ENCODE measurements around the gene TSPAN15. TPM values are rescaled to one million over a fixed set of nuclear protein-coding genes. Genes with fewer than 3 reads are reported as not detected.

Gene TSPAN15
- total and polyA plus RNA-seq, 4 donors: 44.3 to 68.4 (median 55.0) TPM

- DNase-seq: no peak
- Histone ChIP-seq H3K36me3 (ENCODE audit: control insufficient read depth in 4 of 4, insufficient read depth in 4 of 4, low read length in 4 of 4) (no peaks in the 10 kb centered on the region), H3K27me3 (ENCODE audit: control insufficient read depth in 3 of 3, insufficient read depth in 3 of 3, low read length in 2 of 3) (no peaks in the 10 kb centered on the region), H3K4me1 (ENCODE audit: control insufficient read depth in 5 of 5, insufficient read depth in 5 of 5, low read length in 5 of 5) (peaks cover 0 to 36% (median 3%) of the 10 kb centered on the region in 5 donors), H3K27ac (ENCODE audit: low read depth in 1 of 2, low read length in 1 of 2) (peak overlapping the region in 1 of 2 donors; percentile 13), H3K4me3 (no peak overlapping the region), H3K9me3 (ENCODE audit: control insufficient read depth in 4 of 4, insufficient read depth in 3 of 4, low read length in 3 of 4) (no peaks in the 10 kb centered on the region), H3K9ac (ENCODE audit: insufficient read depth in 1 of 2, low read length in 2 of 2) (no peak overlapping the region)
- no peak for TF ChIP-seq CTCF (IDR thresholded peaks at IDR 0.05; ENCODE audit: control extremely low read depth, extremely low read depth)
- no peak for ATAC-seq (ENCODE audit: insufficient read depth, low FRiP score)
- 82 to 88% methylated on average over 8 of the region's 8 CpGs for WGBS, 2 donors
Measured at GRCh38 chr10:69459101-69459790, 8.0 kb downstream of the TSPAN15 start.

GRCh38 chr10:69459893-69460575, 8.8 kb downstream of the TSPAN15 start:
- H3K9ac ChIP-seq (ENCODE audit: insufficient read depth in 1 of 2, low read length in 2 of 2): no peak overlapping the region
- no peak for DNase-seq
- no peaks in the 10 kb centered on the region for H3K27me3 ChIP-seq (ENCODE audit: control insufficient read depth in 3 of 3, insufficient read depth in 3 of 3, low read length in 2 of 3)
- no peak for TF ChIP-seq CTCF (IDR thresholded peaks at IDR 0.05; ENCODE audit: control extremely low read depth, extremely low read depth)
- 82 to 89% methylated on average over 12 of the region's 12 CpGs for WGBS, 2 donors
- no peak for ATAC-seq (ENCODE audit: insufficient read depth, low FRiP score)
- H3K4me1 ChIP-seq (ENCODE audit: control insufficient read depth in 5 of 5, insufficient read depth in 5 of 5, low read length in 5 of 5): peaks cover 0 to 44% (median 3%) of the 10 kb centered on the region in 5 donors
- H3K27ac ChIP-seq (ENCODE audit: low read depth in 1 of 2, low read length in 1 of 2): peak overlapping the region; percentile 43 to 77
- H3K9me3 ChIP-seq (ENCODE audit: control insufficient read depth in 4 of 4, insufficient read depth in 3 of 4, low read length in 3 of 4): no peaks in the 10 kb centered on the region
- no peaks in the 10 kb centered on the region for H3K36me3 ChIP-seq (ENCODE audit: control insufficient read depth in 4 of 4, insufficient read depth in 4 of 4, low read length in 4 of 4)
- no peak overlapping the region for H3K4me3 ChIP-seq

GRCh38 chr10:69460576-69461242, 9.4 kb downstream of the TSPAN15 start:
- WGBS, 2 donors: 80 to 89% methylated on average over 9 of the region's 9 CpGs
- peaks cover 0 to 48% (median 3%) of the 10 kb centered on the region in 5 donors for H3K4me1 ChIP-seq (ENCODE audit: control insufficient read depth in 5 of 5, insufficient read depth in 5 of 5, low read length in 5 of 5)
- DNase-seq: no peak
- no peak for TF ChIP-seq CTCF (IDR thresholded peaks at IDR 0.05; ENCODE audit: control extremely low read depth, extremely low read depth)
- no peaks in the 10 kb centered on the region for H3K36me3 ChIP-seq (ENCODE audit: control insufficient read depth in 4 of 4, insufficient read depth in 4 of 4, low read length in 4 of 4)
- H3K4me3 ChIP-seq: no peak overlapping the region
- ATAC-seq (ENCODE audit: insufficient read depth, low FRiP score): no peak
- H3K9me3 ChIP-seq (ENCODE audit: control insufficient read depth in 4 of 4, insufficient read depth in 3 of 4, low read length in 3 of 4): no peaks in the 10 kb centered on the region
- H3K27me3 ChIP-seq (ENCODE audit: control insufficient read depth in 3 of 3, insufficient read depth in 3 of 3, low read length in 2 of 3): no peaks in the 10 kb centered on the region
- no peak overlapping the region for H3K9ac ChIP-seq (ENCODE audit: insufficient read depth in 1 of 2, low read length in 2 of 2)
- peak overlapping the region; percentile 43 to 77 for H3K27ac ChIP-seq (ENCODE audit: low read depth in 1 of 2, low read length in 1 of 2)
